Cardiac muscle cell (in vitro differentiated cells and primary cell): Measurements from ENCODE around the gene TBX20. TPM values are rescaled to one million over a fixed set of nuclear protein-coding genes. Genes with fewer than 3 reads are reported as not detected.

Experiments
- DNase-seq, 2 donors: peaks; one replicate each; pipeline versions ENCODE4 v3.0.0 to v3.0.0-alpha.2; 2010 to 2017; ENCODE audit warnings: low read depth in 1 of 2, low spot score in 1 of 2
- H3K27ac ChIP-seq: fragments of 200-600 bp; sonication (generic); 2 replicates; pipeline ENCODE4 v1.5.1; 2016
- H3K27me3 ChIP-seq: fragments of 200-600 bp; sonication (generic); 2 replicates; pipeline ENCODE4 v1.6.0; 2016; ENCODE audit warnings: control low read depth
- H3K36me3 ChIP-seq: fragments of 200-600 bp; sonication (generic); 2 replicates; pipeline ENCODE4 v1.5.1; 2016; ENCODE audit warnings: control low read depth
- H3K4me1 ChIP-seq: fragments of 200-600 bp; sonication (generic); 2 replicates; pipeline ENCODE4 v1.8.1; 2017; ENCODE audit warnings: low read depth, mild to moderate bottlenecking, mixed run types
- H3K4me3 ChIP-seq: fragments of 200-600 bp; sonication (generic); 2 replicates; pipeline ENCODE4 v1.5.1; 2016; ENCODE audit warnings: mild to moderate bottlenecking
- H3K9me3 ChIP-seq: fragments of 200-600 bp; sonication (generic); 2 replicates; pipeline ENCODE4 v1.5.1; 2017; ENCODE audit warnings: low read depth, mild to moderate bottlenecking, control low read depth
- CTCF ChIP-seq: IDR thresholded peaks from 2 replicates; pipeline ENCODE4 v1.5.1; 2012; ENCODE audit warnings: low read depth, mild to moderate bottlenecking, low read length
- polyA plus RNA-seq: library from polyadenylated mRNA; unstranded; fragments of >200 nt; fragmentation: Nextera tagmentation; extraction: Ambion mirVana; gene quantifications from 2 replicates; pipeline ENCODE4 v1.2.1, GENCODE V29; 2016
- total RNA-seq: library from RNA; depleted of rRNA; stranded (reverse); fragments of >200 nt; gene quantifications from 2 replicates; pipeline ENCODE4 v1.2.3, GENCODE V29; 2016

Gene TBX20
- total and polyA plus RNA-seq, 2 experiments from 2014 or later: 25.0 to 482 TPM

- peak overlapping the region; percentile 5 for H3K27ac ChIP-seq
- DNase-seq: peak; percentile 50 to 54
- H3K27me3 ChIP-seq: peaks cover 34% of the 10 kb centered on the region
- H3K36me3 ChIP-seq: no peaks in the 10 kb centered on the region
- TF ChIP-seq CTCF: peak; percentile 30
- peaks cover 41% of the 10 kb centered on the region for H3K4me1 ChIP-seq
- peak overlapping the region; percentile 9 for H3K4me3 ChIP-seq
- no peaks in the 10 kb centered on the region for H3K9me3 ChIP-seq
Measured at GRCh38 chr7:35261476-35262285, 7.8 kb upstream of the TBX20 start.

- H3K27ac ChIP-seq: no peak overlapping the region
- H3K36me3 ChIP-seq: no peaks in the 10 kb centered on the region
- no peak for TF ChIP-seq CTCF
- no peak overlapping the region for H3K4me3 ChIP-seq
- no peak for DNase-seq
- H3K27me3 ChIP-seq: peaks cover 39% of the 10 kb centered on the region
- H3K4me1 ChIP-seq: peaks cover 38% of the 10 kb centered on the region
- H3K9me3 ChIP-seq: no peaks in the 10 kb centered on the region
Measured at GRCh38 chr7:35261041-35261440, 7.1 kb upstream of the TBX20 start.

- no peak for TF ChIP-seq CTCF
- Histone ChIP-seq H3K4me3 (no peak overlapping the region), H3K4me1 (peaks cover 30% of the 10 kb centered on the region), H3K9me3 (no peaks in the 10 kb centered on the region), H3K27me3 (peaks cover 47% of the 10 kb centered on the region), H3K36me3 (no peaks in the 10 kb centered on the region), H3K27ac (no peak overlapping the region)
- no peak for DNase-seq
Measured at GRCh38 chr7:35260246-35260645, 6.3 kb upstream of the TBX20 start.

GRCh38 chr7:35259523-35259908, 5.6 kb upstream of the TBX20 start:
- Histone ChIP-seq H3K27me3 (peaks cover 53% of the 10 kb centered on the region), H3K36me3 (no peaks in the 10 kb centered on the region), H3K4me1 (peaks cover 25% of the 10 kb centered on the region), H3K9me3 (no peaks in the 10 kb centered on the region), H3K27ac (no peak overlapping the region), H3K4me3 (no peak overlapping the region)
- DNase-seq: peak in 1 of 2 donors; percentile 50
- TF ChIP-seq CTCF: no peak

GRCh38 chr7:35258868-35259522, 5.1 kb upstream of the TBX20 start:
- TF ChIP-seq CTCF: no peak
- Histone ChIP-seq H3K4me1 (peaks cover 23% of the 10 kb centered on the region), H3K4me3 (peak overlapping the region; percentile 86), H3K9me3 (no peaks in the 10 kb centered on the region), H3K36me3 (no peaks in the 10 kb centered on the region), H3K27me3 (peaks cover 55% of the 10 kb centered on the region), H3K27ac (no peak overlapping the region)
- peak in 1 of 2 donors; percentile 30 for DNase-seq
